Heart right ventricle (tissue), 16 donors: Measurements from ENCODE around the gene ENOX1. TPM values are rescaled to one million over a fixed set of nuclear protein-coding genes. Genes with fewer than 3 reads are reported as not detected.

Experiments
- ATAC-seq, 8 donors: fragments of 200-7000 bp; cut with Tn5 transposase; one replicate each; pipeline ENCODE4 v1.9.1; 2020; ENCODE audit warnings: mild to moderate bottlenecking in 8 of 8, moderate library complexity in 8 of 8, moderate number of reproducible peaks in 1 of 8
- DNase-seq, 2 donors: peaks; one replicate each; pipeline ENCODE4 v3.0.0-alpha.2; 2020
- H3K27ac ChIP-seq, 10 donors: fragments of 200-600 bp; sonication (generic) in 2 of 10; one replicate each; pipeline versions ENCODE4 v1.5.0 to v1.8.0; 2020 to 2022; ENCODE audit warnings: mild to moderate bottlenecking in 3 of 10
- H3K27me3 ChIP-seq, 7 donors: fragments of 200-600 bp; one replicate each; pipeline ENCODE4 v1.8.0; 2021 to 2022; ENCODE audit warnings: mild to moderate bottlenecking in 2 of 7
- H3K36me3 ChIP-seq, 9 donors: fragments of 200-600 bp; sonication (generic) in 1 of 9; one replicate each; pipeline versions ENCODE4 v1.5.0 to v1.8.0; 2020 to 2022; ENCODE audit warnings: mild to moderate bottlenecking in 2 of 9
- H3K4me1 ChIP-seq, 9 donors: fragments of 200-600 bp; sonication (generic) in 1 of 9; one replicate each; pipeline versions ENCODE4 v1.5.0 to v1.8.0; 2020 to 2022; ENCODE audit warnings: mild to moderate bottlenecking in 4 of 9
- H3K4me3 ChIP-seq, 10 donors: fragments of 200-600 bp; sonication (generic) in 2 of 10; one replicate each; pipeline versions ENCODE4 v1.5.0 to v1.8.0; 2020 to 2022; ENCODE audit warnings: mild to moderate bottlenecking in 7 of 10, moderate library complexity in 2 of 10
- H3K9me3 ChIP-seq, 11 donors: fragments of 200-600 bp in 10 of 11; sonication (generic) in 2 of 11; one replicate each; pipeline versions ENCODE4 v1.5.0 to v1.8.0; 2013 to 2022; ENCODE audit warnings: mild to moderate bottlenecking in 2 of 11, control low read depth in 1 of 11, moderate library complexity in 1 of 11
- WGBS, 2 donors: extraction: QIAGEN DNeasy Blood & Tissue Kit; methylation state at CpG; one replicate each; pipeline ENCODE4 v1.1.7; 2013; ENCODE audit warnings: inconsistent platforms in 1 of 2; 5-methylcytosine and 5-hydroxymethylcytosine counted together
- intact Hi-C, 10 donors: fragments of 100-400 bp; cut with DNase I; formaldehyde crosslinking; loops; one replicate each; pipeline versions ENCODE4 v1.11.1 to v1.14.2; 2022
- polyA plus RNA-seq, 2 donors: library from polyadenylated mRNA; stranded (reverse); fragments of 200-250 nt; gene quantifications; one replicate each; pipeline ENCODE4 v1.2.3, GENCODE V29; 2013
- total RNA-seq, 10 donors: library from RNA; stranded (reverse); fragmentation: NEBNext Ultra II Directional in 3 of 10; extraction: Animal tissue kit (Norgen Biotek cat#: 25700) in 3 of 10; gene quantifications; one replicate each; pipeline versions ENCODE4 v1.2.1 to v1.2.4, GENCODE V29; 2021 to 2023
- TF ChIP-seq, protein P1 (sequence below), 9 donors: fragments of 200-600 bp; sonication (generic) in 2 of 9; IDR thresholded peaks; one replicate each; pipeline versions ENCODE4 v1.5.0 to v1.8.0; 2021 to 2022; ENCODE audit warnings: antibody characterized with exemption in 9 of 9, mild to moderate bottlenecking in 5 of 9, moderate library complexity in 1 of 9
- donor health status: Arrhythmogenic right ventricular cardiomyopathy.
- donor health status: ischemic (EF 13 %, LVEDD 7.1; RV severe dilation, severe dysfunction).
- donor health status: healthy with polysubstance abuse.
- donor health status: DM: no; HTN: yes; CAD: no.
- donor health status: DM: no; HTN: no; CAD: no.
- donor health status: ischemic (EF 25% LVEDD 6.9; RV normal size, moderate dysfunction).
- donor health status: ischemic (EF 25% LVEDD 5.7; RV mildly dilated, moderate dysfunction).
- donor health status: healthy.
- donor health status: DM: yes; HTN: yes; CAD: no.
- donor health status: Ischemic cardiomyopathy.
- donor health status: ischemic (EF 35%, LVEDD 5.7; RV mildly dilated, moderate dysfunction).
- donor health status: nonischemic (EF 11% LVEDD 7.7; RV severe dilation, severe dysfunction).
- donor health status: DM: yes; HTN: yes; CAD: no.
- donor health status: PGD.
- donor health status: ischemic (EF 29% LVEDD 5.4; RV normal size, mild dysfunction).
- donor health status: nonischemic (EF 23%, LVEDD 6.1; RV moderate dilation, normal function).

The ENOX1 gene
- total and polyA plus RNA-seq, 12 donors, result 2.0 to 10.4 (median 7.1) TPM

DNA sequence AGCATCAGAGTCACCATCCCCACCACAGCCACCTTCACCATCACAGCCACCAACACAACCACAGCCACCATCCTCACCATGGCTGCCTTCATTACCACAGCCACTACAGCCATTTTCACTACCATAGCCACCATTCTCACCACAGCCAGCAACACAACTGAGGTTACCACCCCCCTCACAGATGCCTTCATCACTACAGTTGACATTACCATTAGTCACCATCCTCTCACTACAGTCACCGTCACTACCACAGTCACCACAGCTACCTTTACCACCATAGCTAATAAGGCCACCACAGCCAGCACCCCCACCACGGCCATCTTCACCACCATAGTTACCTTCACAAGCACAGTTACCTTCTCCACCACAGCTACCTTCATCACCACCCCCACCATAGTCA, 493.8 kb downstream of the ENOX1 start:
- Histone ChIP-seq H3K4me1 (peaks cover 0 to 18% (median 7%) of the 10 kb centered on the region in 9 donors), H3K9me3 (no peaks in the 10 kb centered on the region), H3K36me3 (no peaks in the 10 kb centered on the region), H3K27me3 (no peaks in the 10 kb centered on the region), H3K4me3 (no peak overlapping the region), H3K27ac (no peak overlapping the region)
- intact Hi-C loops, result no loop called here
- 90 to 95% methylated on average over 2 of the region's 2 CpGs for WGBS, 2 donors
- ATAC-seq, result peak in 1 of 8 donors; percentile 42
- TF ChIP-seq, protein P1, sequence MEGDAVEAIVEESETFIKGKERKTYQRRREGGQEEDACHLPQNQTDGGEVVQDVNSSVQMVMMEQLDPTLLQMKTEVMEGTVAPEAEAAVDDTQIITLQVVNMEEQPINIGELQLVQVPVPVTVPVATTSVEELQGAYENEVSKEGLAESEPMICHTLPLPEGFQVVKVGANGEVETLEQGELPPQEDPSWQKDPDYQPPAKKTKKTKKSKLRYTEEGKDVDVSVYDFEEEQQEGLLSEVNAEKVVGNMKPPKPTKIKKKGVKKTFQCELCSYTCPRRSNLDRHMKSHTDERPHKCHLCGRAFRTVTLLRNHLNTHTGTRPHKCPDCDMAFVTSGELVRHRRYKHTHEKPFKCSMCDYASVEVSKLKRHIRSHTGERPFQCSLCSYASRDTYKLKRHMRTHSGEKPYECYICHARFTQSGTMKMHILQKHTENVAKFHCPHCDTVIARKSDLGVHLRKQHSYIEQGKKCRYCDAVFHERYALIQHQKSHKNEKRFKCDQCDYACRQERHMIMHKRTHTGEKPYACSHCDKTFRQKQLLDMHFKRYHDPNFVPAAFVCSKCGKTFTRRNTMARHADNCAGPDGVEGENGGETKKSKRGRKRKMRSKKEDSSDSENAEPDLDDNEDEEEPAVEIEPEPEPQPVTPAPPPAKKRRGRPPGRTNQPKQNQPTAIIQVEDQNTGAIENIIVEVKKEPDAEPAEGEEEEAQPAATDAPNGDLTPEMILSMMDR (IDR thresholded peaks at IDR 0.05), result no peak
- DNase-seq, result no peak

DNA sequence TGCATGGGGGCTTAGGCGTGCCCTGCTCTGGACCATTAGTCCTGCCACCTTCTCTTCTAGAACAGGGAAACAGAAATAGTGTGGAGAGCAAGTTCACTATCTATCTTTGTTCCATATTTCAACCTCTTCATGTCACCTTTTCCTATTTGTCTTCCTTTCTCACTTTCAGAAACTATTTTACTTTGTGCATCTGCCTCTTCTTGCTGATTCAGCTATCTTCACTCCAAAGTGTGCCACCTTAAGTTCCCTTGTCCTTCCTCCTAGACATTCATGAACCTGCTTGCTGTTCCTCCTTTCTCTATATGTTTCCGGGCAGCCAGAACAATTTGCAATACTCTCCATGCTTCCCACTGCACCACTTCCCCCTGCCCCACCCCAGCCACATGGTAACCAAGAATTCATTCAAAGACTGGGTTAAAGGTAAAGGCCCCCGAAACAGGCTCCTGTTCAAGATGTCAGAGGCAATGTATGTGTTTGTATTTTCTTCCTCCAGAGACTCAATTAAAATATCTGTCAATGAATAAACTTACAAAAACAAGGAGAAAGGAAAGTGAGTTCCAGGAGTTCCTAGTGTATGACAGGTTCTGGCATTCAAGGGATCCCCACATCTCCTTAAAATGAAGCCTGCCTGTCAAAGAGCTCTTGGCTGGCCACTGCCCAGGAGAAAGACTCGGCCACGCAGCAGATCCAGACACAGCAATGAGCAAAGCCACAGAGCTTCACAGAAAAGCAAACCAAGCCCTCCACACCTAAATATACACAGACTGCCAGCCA, 495.3 kb downstream of the ENOX1 start:
- intact Hi-C loops, result no loop called here
- DNase-seq (no peak), ATAC-seq (no peak)
- Histone ChIP-seq H3K27me3 (no peaks in the 10 kb centered on the region), H3K36me3 (no peaks in the 10 kb centered on the region), H3K27ac (no peak overlapping the region), H3K4me3 (no peak overlapping the region), H3K9me3 (no peaks in the 10 kb centered on the region), H3K4me1 (peaks cover 0 to 25% (median 14%) of the 10 kb centered on the region in 9 donors)
- WGBS, 2 donors, result 70 to 80% methylated on average over 5 of the region's 5 CpGs
- TF ChIP-seq, protein P1 (IDR thresholded peaks at IDR 0.05), result no peak

DNA sequence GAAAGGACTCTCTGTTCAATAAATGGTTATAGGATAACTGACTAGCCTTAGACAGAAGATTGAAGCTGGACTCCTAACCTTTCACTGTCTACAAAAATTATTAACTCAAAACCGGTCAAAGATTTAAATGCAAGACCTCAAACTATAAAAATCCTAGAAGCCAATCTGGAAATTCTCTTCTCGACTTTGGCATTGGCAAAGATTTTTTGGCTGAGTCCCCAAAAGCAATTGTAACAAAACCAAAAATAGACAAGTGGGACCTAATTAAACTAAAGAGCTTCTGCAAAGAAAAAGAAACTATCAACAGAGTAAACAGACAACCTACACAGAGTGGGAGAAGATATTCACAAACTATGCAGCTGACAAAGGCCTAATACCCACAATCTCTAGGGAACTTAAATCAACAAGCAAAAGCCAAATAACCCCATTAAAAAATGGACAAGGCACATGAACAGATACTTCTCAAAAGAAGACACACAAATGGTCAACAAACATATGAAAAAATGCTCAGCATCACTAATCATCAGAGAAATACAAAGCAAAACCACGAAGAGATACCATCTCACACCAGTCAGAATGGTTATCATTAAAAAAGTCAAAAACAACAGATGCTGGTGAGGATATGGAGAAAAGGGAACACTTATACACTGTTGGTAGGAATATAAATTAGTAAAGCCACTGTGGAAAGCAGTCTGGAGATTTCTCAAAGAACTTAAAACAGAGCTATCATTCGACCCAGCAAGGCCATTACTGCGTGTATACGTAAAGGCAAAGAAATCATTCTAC, 497.1 kb downstream of the ENOX1 start:
- peak overlapping the region in 7 of 10 donors; percentile 16 to 72 (median 56) for H3K27ac ChIP-seq

DNA sequence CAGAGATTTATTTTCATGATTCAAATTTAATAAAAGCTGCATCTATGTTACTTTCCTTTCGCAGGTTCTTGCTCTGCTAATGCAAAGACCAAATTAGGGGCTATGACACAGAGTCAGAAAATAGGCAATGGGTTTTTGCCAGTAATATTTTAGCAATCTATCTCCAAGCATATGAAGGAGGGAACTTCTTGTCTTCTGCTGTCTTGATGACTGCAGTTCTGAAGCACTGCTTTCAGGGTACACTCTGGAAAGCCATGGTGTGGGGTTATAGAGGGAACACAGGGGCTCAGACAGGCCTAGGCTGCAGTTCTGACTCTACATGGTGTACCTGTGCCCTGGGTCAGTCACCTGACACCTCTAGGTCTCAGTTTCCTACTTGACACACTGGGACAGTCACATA, 500.0 kb downstream of the ENOX1 start:
- Histone ChIP-seq H3K4me1 (peaks cover 0 to 31% (median 20%) of the 10 kb centered on the region in 9 donors), H3K27me3 (no peaks in the 10 kb centered on the region), H3K4me3 (no peak overlapping the region), H3K27ac (peak overlapping the region in 1 of 10 donors; percentile 5), H3K36me3 (no peaks in the 10 kb centered on the region), H3K9me3 (no peaks in the 10 kb centered on the region)
- intact Hi-C loops, result no loop called here
- WGBS, 2 donors, result 93 to 95% methylated on average over 1 of the region's 1 CpG
- ATAC-seq (peak in 4 of 8 donors; percentile 19 to 64 (median 40)), DNase-seq (no peak)
- TF ChIP-seq, protein P1 (IDR thresholded peaks at IDR 0.05), result no peak

More for the DNA sequence above, 497.1 kb downstream of the ENOX1 start:
- intact Hi-C loops, result no loop called here
- Histone ChIP-seq H3K9me3 (no peaks in the 10 kb centered on the region), H3K4me3 (no peak overlapping the region), H3K4me1 (peaks cover 0 to 31% (median 20%) of the 10 kb centered on the region in 9 donors), H3K36me3 (no peaks in the 10 kb centered on the region), H3K27me3 (no peaks in the 10 kb centered on the region)
- TF ChIP-seq, protein P1 (IDR thresholded peaks at IDR 0.05), result no peak
- 44 to 50% methylated on average over 6 of the region's 6 CpGs for WGBS, 2 donors
- ATAC-seq (no peak), DNase-seq (no peak)
